ENCODE measurements around the gene TBC1D21. TPM values are rescaled to one million over a fixed set of nuclear protein-coding genes. Genes with fewer than 3 reads are reported as not detected.

The TBC1D21 gene
- total RNA-seq, 1 experiment from 2014 or later = not detected

GRCh38 chr15:73923156-73923487 is 49.8 kb downstream of the TBC1D21 start:
- H3K4me1 ChIP-seq (ENCODE audit: insufficient read depth, low read length, poor library complexity, severe bottlenecking) = peaks cover 50% of the 10 kb centered on the region
- no TSS peak for BruUV-seq (replicated peaks)
- POLR2A ChIA-PET (ENCODE audit: low non-redundant PET) = no interaction called here
- no peaks in the 10 kb centered on the region for H3K27me3 ChIP-seq (replicated peaks; ENCODE audit: insufficient read depth, low read depth, low read length, poor library complexity)
- CTCF ChIA-PET = interaction anchor here (1.3 kb wide), 1 partner anchor 13 kb away, joined by 4 read pairs; no protein-coding TSS in a partner anchor
- intact Hi-C loops (cut with micrococcal nuclease; ENCODE audit: unreplicated experiment) = no loop called here
- H3K36me3 ChIP-seq (ENCODE audit: insufficient read depth, low read length, poor library complexity, severe bottlenecking) = peaks cover 6% of the 10 kb centered on the region
- H3K4me3 ChIP-seq (ENCODE audit: low read depth, low read length, poor library complexity, severe bottlenecking) = no peak overlapping the region
- TF ChIP-seq CTCF (conservative IDR thresholded peaks at IDR 0.05; ENCODE audit: low read depth, low read length) = no peak
- TF ChIP-seq EZH2 (IDR thresholded peaks at IDR 0.05; ENCODE audit: borderline replicate concordance, low read depth, low read length, poor library complexity, severe bottlenecking) = no peak
- peak overlapping the region; percentile 89 for H3K27ac ChIP-seq (ENCODE audit: low read depth, low read length, poor library complexity, severe bottlenecking)
- DNase-seq (ENCODE audit: low spot score) = no peak
- H3K9me3 ChIP-seq (ENCODE audit: low read depth, low read length, poor library complexity, severe bottlenecking) = no peaks in the 10 kb centered on the region

GRCh38 chr15:73923488-73924164 is 50.3 kb downstream of the TBC1D21 start:
- no peak for TF ChIP-seq CTCF (conservative IDR thresholded peaks at IDR 0.05; ENCODE audit: low read depth, low read length)
- TF ChIP-seq EZH2 (IDR thresholded peaks at IDR 0.05; ENCODE audit: borderline replicate concordance, low read depth, low read length, poor library complexity, severe bottlenecking) = no peak
- no peaks in the 10 kb centered on the region for H3K27me3 ChIP-seq (replicated peaks; ENCODE audit: insufficient read depth, low read depth, low read length, poor library complexity)
- H3K4me1 ChIP-seq (ENCODE audit: insufficient read depth, low read length, poor library complexity, severe bottlenecking) = peaks cover 56% of the 10 kb centered on the region
- ChIA-PET POLR2A (ENCODE audit: low non-redundant PET) (no interaction called here), CTCF (interaction anchor here (0.6 kb wide), 1 partner anchor 13 kb away, joined by 3 read pairs; no protein-coding TSS in a partner anchor)
- BruUV-seq (replicated peaks) = no TSS peak
- DNase-seq (ENCODE audit: low spot score) = no peak
- H3K9me3 ChIP-seq (ENCODE audit: low read depth, low read length, poor library complexity, severe bottlenecking) = no peaks in the 10 kb centered on the region
- peak overlapping the region; percentile 89 for H3K27ac ChIP-seq (ENCODE audit: low read depth, low read length, poor library complexity, severe bottlenecking)
- H3K36me3 ChIP-seq (ENCODE audit: insufficient read depth, low read length, poor library complexity, severe bottlenecking) = peaks cover 3% of the 10 kb centered on the region
- H3K4me3 ChIP-seq (ENCODE audit: low read depth, low read length, poor library complexity, severe bottlenecking) = peak overlapping the region; percentile 5
- intact Hi-C loops (cut with micrococcal nuclease; ENCODE audit: unreplicated experiment) = no loop called here

GRCh38 chr15:73924171-73924921 is 51.0 kb downstream of the TBC1D21 start:
- Histone ChIP-seq H3K4me3 (ENCODE audit: low read depth, low read length, poor library complexity, severe bottlenecking) (peak overlapping the region; percentile 5), H3K27ac (ENCODE audit: low read depth, low read length, poor library complexity, severe bottlenecking) (peak overlapping the region; percentile 89), H3K27me3 (replicated peaks; ENCODE audit: insufficient read depth, low read depth, low read length, poor library complexity) (no peaks in the 10 kb centered on the region), H3K36me3 (ENCODE audit: insufficient read depth, low read length, poor library complexity, severe bottlenecking) (no peaks in the 10 kb centered on the region), H3K4me1 (ENCODE audit: insufficient read depth, low read length, poor library complexity, severe bottlenecking) (peaks cover 60% of the 10 kb centered on the region), H3K9me3 (ENCODE audit: low read depth, low read length, poor library complexity, severe bottlenecking) (no peaks in the 10 kb centered on the region)
- peak; percentile 87 for DNase-seq (ENCODE audit: low spot score)
- no peak for TF ChIP-seq EZH2 (IDR thresholded peaks at IDR 0.05; ENCODE audit: borderline replicate concordance, low read depth, low read length, poor library complexity, severe bottlenecking)
- TF ChIP-seq CTCF (conservative IDR thresholded peaks at IDR 0.05; ENCODE audit: low read depth, low read length) = no peak
- ChIA-PET CTCF (interaction anchor here (0.6 kb wide), 1 partner anchor 13 kb away, joined by 3 read pairs; no protein-coding TSS in a partner anchor), POLR2A (ENCODE audit: low non-redundant PET) (interaction anchor here (0.6 kb wide), 1 partner anchor 165 kb away, joined by 35 read pairs; no protein-coding TSS in a partner anchor)
- BruUV-seq (replicated peaks) = no TSS peak
- intact Hi-C loops (cut with micrococcal nuclease; ENCODE audit: unreplicated experiment) = no loop called here

Measured in A673 (cell line).